Measurements from ENCODE around the gene ZNF506. TPM values are rescaled to one million over a fixed set of nuclear protein-coding genes. Genes with fewer than 3 reads are reported as not detected.
"Not testable (repeated sequence)": the region's sequence is repeated elsewhere in the genome, so short reads cannot be mapped to it uniquely, and the experiment has no call there.

Gene ZNF506
- 18.6 and 22.0 TPM in 2 replicates for total RNA-seq
- long read RNA-seq, full-length matches to known transcripts = 32 of 33 reads
- long read RNA-seq, partial matches to known transcripts = 0 of 33 reads
- long read RNA-seq, other reads (novel, unspliced or antisense) = 1 of 33 reads

DNA sequence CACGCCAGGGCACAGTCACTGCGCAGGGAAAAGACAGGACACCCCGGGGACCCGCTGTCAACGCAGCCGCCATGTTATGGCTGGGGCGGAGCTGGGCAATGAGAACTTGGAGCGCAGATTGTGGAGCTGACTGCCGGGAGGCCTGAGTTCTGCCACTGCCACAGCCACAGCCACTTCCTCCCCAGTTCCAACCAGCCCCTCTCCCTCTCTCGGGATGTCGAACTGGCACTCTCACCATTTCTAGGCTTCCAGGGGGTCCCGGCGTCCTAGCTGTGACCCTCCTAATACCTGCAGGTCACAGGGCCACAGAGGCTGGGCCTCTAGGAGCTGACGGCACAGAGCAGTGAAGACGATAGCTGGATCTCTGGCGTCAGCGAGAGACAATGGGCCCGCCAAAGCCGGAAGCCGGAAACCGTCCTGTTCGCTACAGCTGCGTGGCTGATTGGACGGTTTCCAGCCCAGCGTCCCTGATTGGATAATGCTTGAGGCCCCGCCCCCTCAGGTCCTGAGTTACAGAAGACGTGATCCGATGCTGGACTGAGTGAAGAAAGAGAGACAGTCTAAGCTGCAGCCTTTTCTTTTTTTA lies at the start of gene ZNF506:
TSS of gene ZNF506 (minus strand) at position 385 of the 586 bp plus-strand sequence. CDS start at position 238, 147 bp downstream.
- Mint-ChIP-seq H3K9me3 (ENCODE audit: low read depth) (peaks cover 18% of the 10 kb centered on the region), H3K4me3 (ENCODE audit: low read depth) (peak within 1 kb of the TSS; percentile 96), H3K36me3 (ENCODE audit: insufficient read depth) (peaks cover 35% of the 10 kb centered on the region), H3K4me1 (ENCODE audit: low read depth) (peaks cover 5% of the 10 kb centered on the region), H3K27ac (peak within 1 kb of the TSS; percentile 99), H3K27me3 (no peaks in the 10 kb centered on the region)
- TF ChIP-seq, protein P1, sequence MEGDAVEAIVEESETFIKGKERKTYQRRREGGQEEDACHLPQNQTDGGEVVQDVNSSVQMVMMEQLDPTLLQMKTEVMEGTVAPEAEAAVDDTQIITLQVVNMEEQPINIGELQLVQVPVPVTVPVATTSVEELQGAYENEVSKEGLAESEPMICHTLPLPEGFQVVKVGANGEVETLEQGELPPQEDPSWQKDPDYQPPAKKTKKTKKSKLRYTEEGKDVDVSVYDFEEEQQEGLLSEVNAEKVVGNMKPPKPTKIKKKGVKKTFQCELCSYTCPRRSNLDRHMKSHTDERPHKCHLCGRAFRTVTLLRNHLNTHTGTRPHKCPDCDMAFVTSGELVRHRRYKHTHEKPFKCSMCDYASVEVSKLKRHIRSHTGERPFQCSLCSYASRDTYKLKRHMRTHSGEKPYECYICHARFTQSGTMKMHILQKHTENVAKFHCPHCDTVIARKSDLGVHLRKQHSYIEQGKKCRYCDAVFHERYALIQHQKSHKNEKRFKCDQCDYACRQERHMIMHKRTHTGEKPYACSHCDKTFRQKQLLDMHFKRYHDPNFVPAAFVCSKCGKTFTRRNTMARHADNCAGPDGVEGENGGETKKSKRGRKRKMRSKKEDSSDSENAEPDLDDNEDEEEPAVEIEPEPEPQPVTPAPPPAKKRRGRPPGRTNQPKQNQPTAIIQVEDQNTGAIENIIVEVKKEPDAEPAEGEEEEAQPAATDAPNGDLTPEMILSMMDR (IDR thresholded peaks at IDR 0.05; ENCODE audit: unreplicated experiment) = no peak
- peak; percentile 59 for DNase-seq (ENCODE audit: low spot score, unreplicated experiment)

GRCh38 chr19:19870086-19870485 lies 48.5 kb upstream of the ZNF506 start:
- H3K4me3 Mint-ChIP-seq (ENCODE audit: low read depth); H3K27ac Mint-ChIP-seq; H3K27me3 Mint-ChIP-seq; DNase-seq (ENCODE audit: low spot score, unreplicated experiment); H3K9me3 Mint-ChIP-seq (ENCODE audit: low read depth): not testable (repeated sequence)
- H3K36me3 Mint-ChIP-seq (ENCODE audit: insufficient read depth) = peaks cover 43% of the 10 kb centered on the region
- H3K4me1 Mint-ChIP-seq (ENCODE audit: low read depth) = peaks cover 21% of the 10 kb centered on the region

- H3K27me3 Mint-ChIP-seq = no peaks in the 10 kb centered on the region
- peak; percentile 35 for DNase-seq (ENCODE audit: low spot score, unreplicated experiment)
- H3K36me3 Mint-ChIP-seq (ENCODE audit: insufficient read depth) = peaks cover 17% of the 10 kb centered on the region
- TF ChIP-seq, protein P1 (IDR thresholded peaks at IDR 0.05; ENCODE audit: unreplicated experiment) = no peak
- peak overlapping the region; percentile 100 for H3K4me3 Mint-ChIP-seq (ENCODE audit: low read depth)
- H3K9me3 Mint-ChIP-seq (ENCODE audit: low read depth) = no peaks in the 10 kb centered on the region
- peaks cover 21% of the 10 kb centered on the region for H3K4me1 Mint-ChIP-seq (ENCODE audit: low read depth)
- peak overlapping the region; percentile 100 for H3K27ac Mint-ChIP-seq
Measured at GRCh38 chr19:19866611-19867248, 45.2 kb upstream of the ZNF506 start.

GRCh38 chr19:19865750-19866610 lies 44.4 kb upstream of the ZNF506 start, which contains the start of gene ZNF253:
Gene ZNF253, plus strand, starts transcription at chr19:19865882. Its CDS starts 115 bp downstream, at chr19:19865997.
- Mint-ChIP-seq H3K4me3 (ENCODE audit: low read depth) (peak within 1 kb of the TSS; percentile 100), H3K4me1 (ENCODE audit: low read depth) (peaks cover 19% of the 10 kb centered on the region), H3K9me3 (ENCODE audit: low read depth) (no peaks in the 10 kb centered on the region), H3K36me3 (ENCODE audit: insufficient read depth) (peaks cover 12% of the 10 kb centered on the region), H3K27ac (peak within 1 kb of the TSS; percentile 100), H3K27me3 (no peaks in the 10 kb centered on the region)
- TF ChIP-seq, protein P1 (IDR thresholded peaks at IDR 0.05; ENCODE audit: unreplicated experiment) = no peak
- peak; percentile 92 for DNase-seq (ENCODE audit: low spot score, unreplicated experiment)

GRCh38 chr19:19860756-19861390 lies 39.3 kb upstream of the ZNF506 start:
- DNase-seq (ENCODE audit: low spot score, unreplicated experiment) = peak; percentile 49
- H3K4me1 Mint-ChIP-seq (ENCODE audit: low read depth) = no peaks in the 10 kb centered on the region
- peak overlapping the region; percentile 88 for H3K4me3 Mint-ChIP-seq (ENCODE audit: low read depth)
- H3K9me3 Mint-ChIP-seq (ENCODE audit: low read depth) = no peaks in the 10 kb centered on the region
- TF ChIP-seq, protein P1 (IDR thresholded peaks at IDR 0.05; ENCODE audit: unreplicated experiment) = no peak
- peaks cover 5% of the 10 kb centered on the region for H3K36me3 Mint-ChIP-seq (ENCODE audit: insufficient read depth)
- H3K27ac Mint-ChIP-seq = peak overlapping the region; percentile 94
- H3K27me3 Mint-ChIP-seq = no peaks in the 10 kb centered on the region
